Prostate gland (tissue), 2 donors: ENCODE measurements around the gene CCSER1.

Experiments used
- CTCF ChIP-seq, 4 experiments: fragments of 200-600 bp in 2 of 4; fragments of 450-650 bp in 2 of 4; sonication (generic) in 2 of 4; IDR thresholded peaks; 1 replicate in 3 of 4; 2 replicates in 1 of 4; pipeline ENCODE4 v1.5.1; 2016 to 2019; ENCODE audit warnings: antibody characterized with exemption in 4 of 4, mild to moderate bottlenecking in 2 of 4, moderate library complexity in 2 of 4
- POLR2A ChIP-seq: fragments of 450-650 bp; IDR thresholded peaks from one replicate; pipeline ENCODE4 v1.6.1; 2016; ENCODE audit warnings: antibody characterized with exemption, mild to moderate bottlenecking
- POLR2AphosphoS5 ChIP-seq: sonication (generic); formaldehyde crosslinking; IDR thresholded peaks from one replicate; pipeline ENCODE4 v1.6.1; 2017; ENCODE audit warnings: antibody characterized with exemption

GRCh38 chr4:90449626-90450025 lies 322.4 kb downstream of the CCSER1 start:
- no peak for TF ChIP-seq CTCF (IDR thresholded peaks at IDR 0.05)
- no peak for TF ChIP-seq POLR2A
- no peak for TF ChIP-seq POLR2AphosphoS5
